ENCODE measurements around the gene GALNT14.

GRCh38 chr2:31163011-31163539, 24.8 kb upstream of the GALNT14 start:
- TF ChIP-seq SETDB1 (IDR thresholded peaks at IDR 0.05; ENCODE audit: insufficient read length, low read length): no peak
- no peak for TF ChIP-seq CTCF (tag by site-specific recombination; IDR thresholded peaks at IDR 0.05)
- no peak for TF ChIP-seq ZNF239 (tag by site-specific recombination; IDR thresholded peaks at IDR 0.05)
- no peak for TF ChIP-seq ATF2 (tag by site-specific recombination; IDR thresholded peaks at IDR 0.05; ENCODE audit: low read depth)
- TF ChIP-seq ZNF530 (tag by site-specific recombination; IDR thresholded peaks at IDR 0.05; ENCODE audit: low read depth): no peak
- no peak for TF ChIP-seq ZBTB44 (tag by site-specific recombination; IDR thresholded peaks at IDR 0.05)
- no peak for TF ChIP-seq ZNF704 (tag by site-specific recombination; IDR thresholded peaks at IDR 0.05)
